Fibroblast of lung (primary cell): ENCODE results near the gene SH3TC2. TPM values are rescaled to one million over a fixed set of nuclear protein-coding genes. Genes with fewer than 3 reads are reported as not detected.

Experiments
- DNase-seq, 2 donors: peaks; one replicate each; pipeline versions ENCODE4 v3.0.0 to v3.0.0-alpha.2; 2010; ENCODE audit warnings: low read depth in 2 of 2
- H2AFZ ChIP-seq: 2 replicates; pipeline ENCODE4 v1.5.1; 2012; ENCODE audit warnings: low read length, control low read depth, inconsistent platforms
- H3K27ac ChIP-seq: 2 replicates; pipeline ENCODE4 v1.5.1; 2011; ENCODE audit warnings: low read length, control low read depth; ENCODE audit not compliant: insufficient read depth
- H3K27me3 ChIP-seq: 2 replicates; pipeline ENCODE4 v1.5.1; 2011; ENCODE audit warnings: mild to moderate bottlenecking, low read length; ENCODE audit not compliant: control insufficient read depth, insufficient read depth
- H3K36me3 ChIP-seq: 2 replicates; pipeline ENCODE4 v1.5.1; 2011; ENCODE audit warnings: low read length; ENCODE audit not compliant: control insufficient read depth, insufficient read depth
- H3K4me1 ChIP-seq: 2 replicates; pipeline ENCODE4 v1.5.1; 2011; ENCODE audit warnings: low read length; ENCODE audit not compliant: control insufficient read depth, insufficient read depth; ENCODE audit errors: extremely low read depth
- H3K4me2 ChIP-seq: 2 replicates; pipeline ENCODE4 v1.5.1; 2011; ENCODE audit warnings: low read length, control low read depth; ENCODE audit not compliant: insufficient read depth; ENCODE audit errors: extremely low read depth
- H3K4me3 ChIP-seq, 4 experiments: fragments of 200-600 bp in 1 of 4; sonication (generic) in 1 of 4; replicated peaks in 1 of 4; 2 replicates each; pipeline ENCODE4 v1.5.1; 2011 to 2016; ENCODE audit warnings: low read length in 4 of 4, low read depth in 3 of 4, mild to moderate bottlenecking in 3 of 4, control low read depth in 2 of 4, inconsistent platforms in 1 of 4, mixed read lengths in 1 of 4; ENCODE audit not compliant: insufficient read depth in 1 of 4; ENCODE audit errors: control extremely low read depth in 1 of 4
- H3K79me2 ChIP-seq: 2 replicates; pipeline ENCODE4 v1.5.1; 2012; ENCODE audit warnings: mild to moderate bottlenecking, low read length, inconsistent platforms; ENCODE audit not compliant: control insufficient read depth, insufficient read depth
- H3K9ac ChIP-seq: 2 replicates; pipeline ENCODE4 v1.5.1; 2011; ENCODE audit warnings: mild to moderate bottlenecking, low read length, control low read depth; ENCODE audit not compliant: insufficient read depth
- H3K9me3 ChIP-seq: 2 replicates; pipeline ENCODE4 v1.5.1; 2012; ENCODE audit warnings: low read depth, low read length; ENCODE audit not compliant: control insufficient read depth, insufficient read depth
- H4K20me1 ChIP-seq: 2 replicates; pipeline ENCODE4 v1.5.1; 2011; ENCODE audit warnings: low read length; ENCODE audit not compliant: control insufficient read depth, insufficient read depth; ENCODE audit errors: extremely low read depth
- CTCF ChIP-seq, 2 donors: IDR thresholded peaks in 1 of 2; conservative IDR thresholded peaks in 1 of 2; 1 replicate in 1 of 2; 2 replicates in 1 of 2; pipeline ENCODE4 v1.5.1; 2011 to 2012; ENCODE audit warnings: low read length in 2 of 2, control low read depth in 1 of 2, inconsistent platforms in 1 of 2, low read depth in 1 of 2, mild to moderate bottlenecking in 1 of 2
- EZH2 ChIP-seq: IDR thresholded peaks from 2 replicates; pipeline ENCODE4 v1.5.1; 2012; ENCODE audit warnings: low read length, control low read depth, mild to moderate bottlenecking; ENCODE audit errors: missing control alignments
- polyA plus RNA-seq, 2 donors: library from polyadenylated mRNA; depleted of rRNA in 1 of 2; stranded (reverse) in 1 of 2; unstranded in 1 of 2; fragments of >200 nt; gene quantifications; 2 replicates each; pipeline ENCODE4 v1.2.1, GENCODE V29; 2011 to 2012; ENCODE audit warnings: missing spikeins in 1 of 2
- total RNA-seq: library from RNA; depleted of rRNA; stranded (reverse); fragments of >200 nt; gene quantifications from 2 replicates; pipeline ENCODE4 v1.2.1, GENCODE V29; 2014

The SH3TC2 gene
- total and polyA plus RNA-seq, 2 donors (not counting 1 experiment from before 2014, with no cell fraction given), result 0.83 to 3.2 TPM

GRCh38 chr5:149043641-149044040 is 19.2 kb downstream of the SH3TC2 start:
- H3K27me3 ChIP-seq, result no peaks in the 10 kb centered on the region
- H3K79me2 ChIP-seq, result no peaks in the 10 kb centered on the region
- TF ChIP-seq EZH2 (no peak), CTCF (conservative IDR thresholded peaks at IDR 0.05 in 1 of 2, IDR thresholded peaks at IDR 0.05 in 1 of 2; ENCODE audit: low read depth in 1 of 2, low read length in 2 of 2) (no peak)
- H3K36me3 ChIP-seq, result no peaks in the 10 kb centered on the region
- H3K4me1 ChIP-seq, result no peaks in the 10 kb centered on the region
- H3K9ac ChIP-seq, result no peak overlapping the region
- no peaks in the 10 kb centered on the region for H3K9me3 ChIP-seq
- no peak overlapping the region for H2AFZ ChIP-seq
- H3K27ac ChIP-seq, result no peak overlapping the region
- no peak overlapping the region for H3K4me3 ChIP-seq
- H4K20me1 ChIP-seq, result no peaks in the 10 kb centered on the region
- H3K4me2 ChIP-seq, result no peak overlapping the region
- DNase-seq, result peak in 1 of 2 donors; percentile 36

GRCh38 chr5:149042865-149043264 is 20.0 kb downstream of the SH3TC2 start:
- Histone ChIP-seq H4K20me1 (no peaks in the 10 kb centered on the region), H2AFZ (no peak overlapping the region), H3K9ac (no peak overlapping the region), H3K4me1 (no peaks in the 10 kb centered on the region), H3K79me2 (no peaks in the 10 kb centered on the region), H3K9me3 (no peaks in the 10 kb centered on the region), H3K36me3 (no peaks in the 10 kb centered on the region), H3K27ac (no peak overlapping the region), H3K27me3 (no peaks in the 10 kb centered on the region), H3K4me2 (no peak overlapping the region), H3K4me3 (no peak overlapping the region)
- DNase-seq, result no peak
- TF ChIP-seq CTCF (conservative IDR thresholded peaks at IDR 0.05 in 1 of 2, IDR thresholded peaks at IDR 0.05 in 1 of 2; ENCODE audit: low read depth in 1 of 2, low read length in 2 of 2), result no peak
- no peak for TF ChIP-seq EZH2

GRCh38 chr5:149041242-149041641 is 21.6 kb downstream of the SH3TC2 start:
- Histone ChIP-seq H3K79me2 (no peaks in the 10 kb centered on the region), H3K9me3 (no peaks in the 10 kb centered on the region), H4K20me1 (no peaks in the 10 kb centered on the region), H3K4me3 (no peak overlapping the region), H2AFZ (no peak overlapping the region), H3K36me3 (no peaks in the 10 kb centered on the region), H3K27ac (no peak overlapping the region), H3K27me3 (no peaks in the 10 kb centered on the region), H3K9ac (no peak overlapping the region), H3K4me2 (no peak overlapping the region), H3K4me1 (peaks cover 2% of the 10 kb centered on the region)
- DNase-seq, result no peak
- TF ChIP-seq EZH2, result no peak
- no peak for TF ChIP-seq CTCF (conservative IDR thresholded peaks at IDR 0.05 in 1 of 2, IDR thresholded peaks at IDR 0.05 in 1 of 2; ENCODE audit: low read depth in 1 of 2, low read length in 2 of 2)
